ENCODE measurements around the gene DMTF1.
A peak's percentile ranks its signal among the peaks of the same experiment; 100 is the strongest.
"Not testable (repeated sequence)": the region's sequence is repeated elsewhere in the genome, so short reads cannot be mapped to it uniquely, and the experiment has no call there.

DMTF1 gene

GRCh38 chr7:87152112-87152896 is at the start of gene DMTF1:
Gene DMTF1, plus strand, starts transcription at chr7:87152453. Its CDS starts 12,489 bp downstream, at chr7:87164942.
- peak; percentile 95 for DNase-seq

- no peak for DNase-seq
Observed at GRCh38 chr7:87105401-87105800, 46.9 kb upstream of the DMTF1 start.

- no peak for DNase-seq
Observed at GRCh38 chr7:87106974-87107612, 45.2 kb upstream of the DMTF1 start.

- no peak for DNase-seq
Observed at GRCh38 chr7:87107949-87108776, 44.1 kb upstream of the DMTF1 start.

GRCh38 chr7:87110778-87111177 is 41.5 kb upstream of the DMTF1 start:
- DNase-seq: no peak

GRCh38 chr7:87111877-87112276 is 40.4 kb upstream of the DMTF1 start:
- no peak for DNase-seq

- DNase-seq: no peak
Observed at GRCh38 chr7:87113077-87113476, 39.2 kb upstream of the DMTF1 start.

GRCh38 chr7:87113904-87114303 is 38.3 kb upstream of the DMTF1 start:
- DNase-seq: not testable (repeated sequence)

- DNase-seq: not testable (repeated sequence)
Observed at GRCh38 chr7:87115772-87116171, 36.5 kb upstream of the DMTF1 start.

- no peak for DNase-seq
Observed at GRCh38 chr7:87116315-87116714, 35.9 kb upstream of the DMTF1 start.

GRCh38 chr7:87119581-87119980 is 32.7 kb upstream of the DMTF1 start:
- DNase-seq: no peak

GRCh38 chr7:87123105-87123504 is 29.1 kb upstream of the DMTF1 start:
- no peak for DNase-seq

GRCh38 chr7:87127019-87127418 is 25.2 kb upstream of the DMTF1 start:
- DNase-seq: no peak

- no peak for DNase-seq
Observed at GRCh38 chr7:87128861-87129267, 23.4 kb upstream of the DMTF1 start.

GRCh38 chr7:87129332-87129731 is 22.9 kb upstream of the DMTF1 start:
- DNase-seq: no peak

GRCh38 chr7:87129848-87130247 is 22.4 kb upstream of the DMTF1 start:
- DNase-seq: no peak

GRCh38 chr7:87131771-87132170 is 20.5 kb upstream of the DMTF1 start:
- no peak for DNase-seq

GRCh38 chr7:87137271-87137670 is 15.0 kb upstream of the DMTF1 start:
- no peak for DNase-seq

- no peak for DNase-seq
Observed at GRCh38 chr7:87139514-87139913, 12.7 kb upstream of the DMTF1 start.

- DNase-seq: no peak
Observed at GRCh38 chr7:87140271-87140748, 11.9 kb upstream of the DMTF1 start.

GRCh38 chr7:87144173-87144657 is 8.0 kb upstream of the DMTF1 start:
- DNase-seq: no peak

GRCh38 chr7:87146740-87147386 is 5.4 kb upstream of the DMTF1 start:
- no peak for DNase-seq

- no peak for DNase-seq
Observed at GRCh38 chr7:87147500-87147899, 4.8 kb upstream of the DMTF1 start.

All from T1000 (cell line).